Measurements from ENCODE around the gene SEMA3E.
"Not testable (repeated sequence)": the region's sequence is repeated elsewhere in the genome, so short reads cannot be mapped to it uniquely, and the experiment has no call there.

- TF ChIP-seq CTCF, POLR2A (IDR thresholded peaks at IDR 0.05): not testable (repeated sequence)
These were observed 218.7 kb downstream of the SEMA3E start for GRCh38 chr7:83430289-83430688.
